ENCODE results near the gene CADM3.

DNA sequence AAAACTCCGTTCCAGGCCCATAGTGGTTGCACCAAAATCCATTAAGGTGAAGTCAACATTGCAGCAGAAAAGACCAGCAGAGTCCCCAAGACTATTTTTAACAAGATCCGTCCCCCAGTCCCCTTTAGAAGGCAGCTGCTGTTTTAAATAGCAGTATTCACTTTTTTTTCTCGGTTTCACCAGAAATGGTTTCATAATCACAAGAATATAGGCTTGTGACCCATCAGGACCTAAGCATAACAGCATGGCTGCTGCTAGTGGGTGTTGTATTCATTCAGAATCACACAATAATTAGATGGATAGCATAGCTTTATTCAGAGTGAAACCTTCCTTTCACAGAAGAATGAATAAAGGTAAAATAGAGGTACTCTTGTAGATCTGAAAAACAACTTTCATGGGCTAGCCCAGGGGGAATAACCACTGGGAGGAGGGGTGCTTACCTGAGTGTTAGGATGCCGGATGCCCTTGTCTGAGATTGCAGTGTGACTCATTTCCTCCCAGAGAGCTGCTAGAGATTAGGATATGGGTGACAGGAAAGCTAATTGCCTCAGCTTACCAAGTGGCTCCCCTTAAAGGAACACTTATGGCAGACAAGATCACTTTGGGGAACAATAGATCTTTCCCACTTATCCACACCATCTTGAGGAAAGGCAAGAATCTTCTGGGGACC, 68.3 kb downstream of the CADM3 start:
- no peak for TF ChIP-seq EZH2 (IDR thresholded peaks at IDR 0.05; ENCODE audit: borderline replicate concordance)
- TF ChIP-seq, protein P1, sequence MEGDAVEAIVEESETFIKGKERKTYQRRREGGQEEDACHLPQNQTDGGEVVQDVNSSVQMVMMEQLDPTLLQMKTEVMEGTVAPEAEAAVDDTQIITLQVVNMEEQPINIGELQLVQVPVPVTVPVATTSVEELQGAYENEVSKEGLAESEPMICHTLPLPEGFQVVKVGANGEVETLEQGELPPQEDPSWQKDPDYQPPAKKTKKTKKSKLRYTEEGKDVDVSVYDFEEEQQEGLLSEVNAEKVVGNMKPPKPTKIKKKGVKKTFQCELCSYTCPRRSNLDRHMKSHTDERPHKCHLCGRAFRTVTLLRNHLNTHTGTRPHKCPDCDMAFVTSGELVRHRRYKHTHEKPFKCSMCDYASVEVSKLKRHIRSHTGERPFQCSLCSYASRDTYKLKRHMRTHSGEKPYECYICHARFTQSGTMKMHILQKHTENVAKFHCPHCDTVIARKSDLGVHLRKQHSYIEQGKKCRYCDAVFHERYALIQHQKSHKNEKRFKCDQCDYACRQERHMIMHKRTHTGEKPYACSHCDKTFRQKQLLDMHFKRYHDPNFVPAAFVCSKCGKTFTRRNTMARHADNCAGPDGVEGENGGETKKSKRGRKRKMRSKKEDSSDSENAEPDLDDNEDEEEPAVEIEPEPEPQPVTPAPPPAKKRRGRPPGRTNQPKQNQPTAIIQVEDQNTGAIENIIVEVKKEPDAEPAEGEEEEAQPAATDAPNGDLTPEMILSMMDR (IDR thresholded peaks at IDR 0.05; ENCODE audit: poor library complexity) = no peak
